Breast epithelium (tissue), 3 donors: ENCODE data around the gene MGAT5.

Source experiments
- CTCF ChIP-seq, 3 donors: fragments of 450-650 bp; IDR thresholded peaks; one replicate each; pipeline ENCODE4 v1.5.1; 2016 to 2017; ENCODE audit warnings: antibody characterized with exemption in 3 of 3, mild to moderate bottlenecking in 3 of 3, moderate library complexity in 3 of 3
- POLR2A ChIP-seq: fragments of 450-650 bp; IDR thresholded peaks from one replicate; pipeline ENCODE4 v1.6.1; 2016; ENCODE audit warnings: antibody characterized with exemption, mild to moderate bottlenecking, moderate library complexity
- POLR2AphosphoS5 ChIP-seq, 3 donors: sonication (generic); formaldehyde crosslinking; IDR thresholded peaks; one replicate each; pipeline ENCODE4 v1.6.1; 2017; ENCODE audit warnings: antibody characterized with exemption in 3 of 3

DNA sequence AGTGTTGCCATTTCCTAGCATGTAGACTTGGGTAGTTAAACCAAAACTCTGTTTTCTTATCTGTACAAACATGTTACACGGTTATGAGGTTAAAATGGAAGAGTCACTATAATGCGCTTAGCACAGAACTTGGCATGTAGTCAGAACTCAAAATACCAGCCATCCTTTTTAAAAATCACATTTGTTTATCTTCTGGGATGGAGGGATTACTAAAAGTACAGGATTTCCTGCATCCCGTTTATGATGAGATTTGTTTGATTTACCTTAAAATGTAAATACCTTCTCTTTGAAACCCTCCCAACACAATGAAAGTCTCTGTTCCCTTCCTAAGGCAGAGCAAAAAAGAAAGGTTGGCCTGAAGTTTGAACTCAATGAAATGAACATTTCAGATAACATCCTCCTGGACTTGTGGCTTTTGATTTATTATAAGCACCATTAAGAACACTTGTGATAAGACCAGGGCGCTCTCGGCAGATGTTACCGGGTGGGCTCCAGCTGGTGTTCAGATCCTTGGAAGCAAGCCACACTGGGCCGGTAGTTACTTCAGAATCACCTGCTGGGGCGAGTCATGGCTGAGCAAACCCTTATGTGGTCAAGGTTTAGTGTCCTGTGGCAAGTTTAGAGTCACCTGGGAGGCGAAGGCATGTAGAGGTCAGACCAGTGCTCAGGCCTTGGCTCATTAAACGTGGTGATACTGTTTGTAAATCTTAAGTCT is 105.7 kb downstream of the MGAT5 start:
- TF ChIP-seq CTCF (IDR thresholded peaks at IDR 0.05) = no peak
- TF ChIP-seq POLR2AphosphoS5 (IDR thresholded peaks at IDR 0.05) = no peak
- no peak for TF ChIP-seq POLR2A
